ENCODE results near the gene DNM3. TPM values are rescaled to one million over a fixed set of nuclear protein-coding genes. Genes with fewer than 3 reads are reported as not detected.

DNM3 gene
- polyA plus RNA-seq, 1 donor (not counting 4 experiments of a cell fraction or from before 2014, with no cell fraction given) = 2.0 TPM

- FAIRE-seq = no peak
- Histone ChIP-seq H2AFZ (ENCODE audit: control insufficient read depth, low read length) (no peak overlapping the region), H3K9ac (ENCODE audit: control insufficient read depth, extremely low read depth, insufficient read depth, low read length) (no peak overlapping the region), H4K20me1 (ENCODE audit: control insufficient read depth, extremely low read depth, insufficient read depth, low read length) (no peaks in the 10 kb centered on the region), H3K4me2 (ENCODE audit: control insufficient read depth, extremely low read depth, insufficient read depth, low read depth, low read length) (no peak overlapping the region), H3K36me3 (ENCODE audit: control insufficient read depth in 2 of 2, extremely low read depth in 1 of 2, insufficient read depth in 2 of 2, low read length in 2 of 2) (no peaks in the 10 kb centered on the region), H3K9me1 (ENCODE audit: control insufficient read depth, extremely low read depth, insufficient read depth, low read length) (no peaks in the 10 kb centered on the region), H3K4me3 (ENCODE audit: control insufficient read depth in 2 of 3, extremely low read depth in 1 of 3, insufficient read depth in 2 of 3, low read depth in 1 of 3, low read length in 3 of 3) (no peak overlapping the region), H3K9me3 (ENCODE audit: control insufficient read depth, low read depth, low read length) (no peaks in the 10 kb centered on the region), H3K79me2 (ENCODE audit: control insufficient read depth, insufficient read depth, low read length) (no peaks in the 10 kb centered on the region), H3K27ac (ENCODE audit: control insufficient read depth, insufficient read depth, low read length) (no peak overlapping the region), H3K4me1 (ENCODE audit: control insufficient read depth, extremely low read depth, insufficient read depth, low read length) (no peaks in the 10 kb centered on the region), H3K27me3 (ENCODE audit: control insufficient read depth, extremely low read depth, insufficient read depth, low read length) (no peaks in the 10 kb centered on the region)
- no peak for DNase-seq (ENCODE audit: low read depth, low spot score)
- dilution Hi-C loops (cut with MboI; ENCODE audit: extremely low pct_ligation_motif_present, low sequenced_read_pairs) = no loop called here
- TF ChIP-seq EZH2 (IDR thresholded peaks at IDR 0.05; ENCODE audit: low read length) (no peak), CTCF (optimal IDR thresholded peaks at IDR 0.05 in 1 of 3, IDR thresholded peaks at IDR 0.05 in 1 of 3, conservative IDR thresholded peaks at IDR 0.05 in 1 of 3; ENCODE audit: extremely low read depth in 1 of 3, insufficient read depth in 2 of 3, low read length in 3 of 3) (no peak)
These were observed 467.3 kb downstream of the DNM3 start for GRCh38 chr1:172308577-172308976.

- no peak overlapping the region for H3K27ac ChIP-seq (ENCODE audit: control insufficient read depth, insufficient read depth, low read length)
- no peaks in the 10 kb centered on the region for H4K20me1 ChIP-seq (ENCODE audit: control insufficient read depth, extremely low read depth, insufficient read depth, low read length)
- H3K4me2 ChIP-seq (ENCODE audit: control insufficient read depth, extremely low read depth, insufficient read depth, low read depth, low read length) = no peak overlapping the region
- FAIRE-seq (no peak), DNase-seq (ENCODE audit: low read depth, low spot score) (no peak)
- no peaks in the 10 kb centered on the region for H3K9me1 ChIP-seq (ENCODE audit: control insufficient read depth, extremely low read depth, insufficient read depth, low read length)
- no peak overlapping the region for H2AFZ ChIP-seq (ENCODE audit: control insufficient read depth, low read length)
- H3K27me3 ChIP-seq (ENCODE audit: control insufficient read depth, extremely low read depth, insufficient read depth, low read length) = no peaks in the 10 kb centered on the region
- TF ChIP-seq CTCF (optimal IDR thresholded peaks at IDR 0.05 in 1 of 3, IDR thresholded peaks at IDR 0.05 in 1 of 3, conservative IDR thresholded peaks at IDR 0.05 in 1 of 3; ENCODE audit: extremely low read depth in 1 of 3, insufficient read depth in 2 of 3, low read length in 3 of 3) = no peak
- TF ChIP-seq EZH2 (IDR thresholded peaks at IDR 0.05; ENCODE audit: low read length) = no peak
- no peaks in the 10 kb centered on the region for H3K79me2 ChIP-seq (ENCODE audit: control insufficient read depth, insufficient read depth, low read length)
- H3K9me3 ChIP-seq (ENCODE audit: control insufficient read depth, low read depth, low read length) = no peaks in the 10 kb centered on the region
- H3K9ac ChIP-seq (ENCODE audit: control insufficient read depth, extremely low read depth, insufficient read depth, low read length) = no peak overlapping the region
- H3K36me3 ChIP-seq (ENCODE audit: control insufficient read depth in 2 of 2, extremely low read depth in 1 of 2, insufficient read depth in 2 of 2, low read length in 2 of 2) = no peaks in the 10 kb centered on the region
- no peak overlapping the region for H3K4me3 ChIP-seq (ENCODE audit: control insufficient read depth in 2 of 3, extremely low read depth in 1 of 3, insufficient read depth in 2 of 3, low read depth in 1 of 3, low read length in 3 of 3)
- H3K4me1 ChIP-seq (ENCODE audit: control insufficient read depth, extremely low read depth, insufficient read depth, low read length) = peaks cover 42% of the 10 kb centered on the region
- dilution Hi-C loops (cut with MboI; ENCODE audit: extremely low pct_ligation_motif_present, low sequenced_read_pairs) = no loop called here
These were observed 479.4 kb downstream of the DNM3 start for GRCh38 chr1:172320733-172321132.
